CD4-positive, alpha-beta T cell treated with Interleukin-15 for 4 hours (primary cell): Measurements from ENCODE around the gene MEF2C.
"Not testable (repeated sequence)": the region's sequence is repeated elsewhere in the genome, so short reads cannot be mapped to it uniquely, and the experiment has no call there.

Source experiments
- DNase-seq: peaks from one replicate; pipeline ENCODE4 v3.0.0-alpha.2; 2020; ENCODE audit warnings: low spot score

Gene MEF2C

GRCh38 chr5:88883059-88883835 lies at the start of gene MEF2C:
Gene MEF2C, minus strand, starts transcription at chr5:88883184. Its CDS starts 59,396 bp downstream, at chr5:88823788.
- no peak for DNase-seq

GRCh38 chr5:88932541-88932940 lies 49.6 kb upstream of the MEF2C start:
- DNase-seq, result no peak

- no peak for DNase-seq
Observed at GRCh38 chr5:88930335-88930734, 47.4 kb upstream of the MEF2C start.

GRCh38 chr5:88929385-88929784 lies 46.4 kb upstream of the MEF2C start:
- DNase-seq, result no peak

- DNase-seq, result no peak
Observed at GRCh38 chr5:88926774-88927173, 43.8 kb upstream of the MEF2C start.

GRCh38 chr5:88925692-88926490 lies 42.9 kb upstream of the MEF2C start:
- DNase-seq, result no peak

GRCh38 chr5:88924330-88924657 lies 41.3 kb upstream of the MEF2C start:
- no peak for DNase-seq

GRCh38 chr5:88923623-88924329 lies 40.8 kb upstream of the MEF2C start:
- DNase-seq, result no peak

- not testable (repeated sequence) for DNase-seq
Observed at GRCh38 chr5:88912743-88913142, 29.8 kb upstream of the MEF2C start.

GRCh38 chr5:88911059-88911572 lies 28.1 kb upstream of the MEF2C start:
- DNase-seq, result not testable (repeated sequence)

GRCh38 chr5:88904478-88904877 lies 21.5 kb upstream of the MEF2C start:
- not testable (repeated sequence) for DNase-seq

GRCh38 chr5:88903966-88904365 lies 21.0 kb upstream of the MEF2C start:
- DNase-seq, result not testable (repeated sequence)

GRCh38 chr5:88901077-88901476 lies 18.1 kb upstream of the MEF2C start:
- DNase-seq, result not testable (repeated sequence)

DNA sequence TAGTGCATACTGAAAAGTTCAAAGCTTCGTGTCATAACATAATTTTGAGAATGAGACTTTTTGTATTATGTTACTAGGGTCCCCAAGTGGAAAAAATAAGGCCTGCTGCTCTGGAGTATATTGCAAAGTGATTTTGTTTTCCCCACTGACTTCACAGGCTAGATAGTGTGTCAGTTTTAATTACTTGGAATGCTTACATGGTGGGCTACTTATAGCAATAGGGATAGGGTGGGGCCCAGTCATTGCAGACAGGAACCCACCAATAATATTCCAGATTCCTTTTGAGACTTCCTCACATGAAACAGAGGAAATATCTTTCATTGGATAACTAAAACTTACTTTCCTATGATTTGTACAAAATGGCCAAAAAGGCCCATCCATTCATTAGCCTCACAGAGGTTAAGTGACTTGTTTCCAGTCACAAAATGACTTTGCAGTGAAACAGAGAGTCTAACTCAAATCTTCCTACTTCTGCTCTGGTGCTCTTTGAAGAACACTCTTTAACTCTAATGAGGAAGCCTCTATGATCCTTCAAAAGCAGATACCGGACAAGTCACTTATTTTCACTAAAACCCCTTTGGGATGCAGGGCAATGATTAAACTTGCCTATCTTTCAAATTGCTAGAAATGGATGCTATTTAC lies 16.2 kb upstream of the MEF2C start:
- no peak for DNase-seq

DNA sequence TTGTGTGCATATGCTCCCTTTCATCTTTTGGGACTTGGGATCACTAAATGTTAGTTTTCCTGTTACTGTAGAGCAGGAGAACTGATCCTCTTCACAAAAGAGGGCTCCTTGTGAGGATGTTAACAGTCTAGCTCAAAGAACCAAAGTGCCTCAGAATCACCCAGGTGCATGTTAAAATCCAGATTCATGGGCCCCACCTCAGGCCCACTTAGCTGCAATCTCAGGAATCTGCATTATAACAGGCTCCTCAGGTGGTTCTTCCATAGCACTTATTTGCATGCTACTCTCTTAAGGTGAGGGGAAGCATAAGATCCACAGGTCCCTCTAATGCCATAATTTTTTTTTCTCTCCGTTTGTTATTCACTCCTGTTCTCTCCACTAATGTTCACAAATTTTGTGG lies 14.8 kb upstream of the MEF2C start:
- DNase-seq, result no peak

- DNase-seq, result no peak
Observed at GRCh38 chr5:88895681-88896501, 12.9 kb upstream of the MEF2C start.

DNA sequence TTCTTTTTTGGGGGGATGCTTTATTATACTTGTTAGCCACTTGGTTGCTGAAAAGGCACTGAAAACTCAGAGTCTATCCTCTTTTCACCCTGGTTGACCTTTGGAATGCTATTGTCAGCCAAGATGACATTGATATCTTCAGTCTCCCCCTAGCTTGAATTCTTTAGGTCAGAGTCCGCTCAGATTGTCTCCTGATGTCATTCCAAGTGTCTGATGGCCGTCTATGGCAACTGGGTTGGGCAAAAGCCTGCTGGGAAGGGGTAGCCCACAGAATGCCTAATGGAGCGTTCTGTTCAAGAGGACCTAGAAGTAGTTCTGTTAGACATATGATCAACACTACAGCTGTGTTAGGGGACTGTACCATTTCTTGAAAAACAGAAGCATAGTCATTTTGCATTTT lies 9.7 kb upstream of the MEF2C start:
- no peak for DNase-seq

DNA sequence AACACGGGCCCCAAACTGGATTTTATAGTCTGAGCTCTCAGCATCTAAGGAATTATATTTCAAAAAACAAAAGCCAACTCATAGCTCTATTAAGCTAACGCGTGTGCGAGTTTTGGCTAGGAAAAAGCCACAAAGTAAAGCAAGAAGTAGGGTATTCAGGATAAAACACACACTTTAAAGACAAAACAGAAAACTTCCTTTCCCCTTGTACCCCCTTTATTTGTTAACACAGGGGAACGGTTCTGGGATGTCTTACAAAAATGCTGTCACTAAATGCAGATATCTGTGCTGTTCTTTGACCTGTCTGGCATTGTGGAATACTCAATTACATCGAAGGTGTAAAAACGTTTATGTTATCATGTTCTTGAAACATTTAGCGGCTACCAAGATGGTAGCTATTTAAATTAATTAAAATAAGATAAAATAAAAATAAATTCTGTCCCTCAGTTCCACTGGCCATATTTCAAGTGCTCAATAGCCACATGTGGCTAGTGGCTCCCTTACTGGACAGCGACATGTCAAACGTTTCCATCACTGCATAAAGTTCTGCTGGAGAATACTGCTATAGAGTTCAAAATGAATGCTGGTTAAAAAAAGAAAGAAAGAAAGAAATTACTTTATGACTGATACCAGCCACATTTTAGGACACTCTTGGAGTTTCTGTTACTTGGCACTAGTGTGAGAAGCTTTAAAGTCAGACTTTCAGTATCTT lies 7.2 kb upstream of the MEF2C start:
- DNase-seq, result no peak

DNA sequence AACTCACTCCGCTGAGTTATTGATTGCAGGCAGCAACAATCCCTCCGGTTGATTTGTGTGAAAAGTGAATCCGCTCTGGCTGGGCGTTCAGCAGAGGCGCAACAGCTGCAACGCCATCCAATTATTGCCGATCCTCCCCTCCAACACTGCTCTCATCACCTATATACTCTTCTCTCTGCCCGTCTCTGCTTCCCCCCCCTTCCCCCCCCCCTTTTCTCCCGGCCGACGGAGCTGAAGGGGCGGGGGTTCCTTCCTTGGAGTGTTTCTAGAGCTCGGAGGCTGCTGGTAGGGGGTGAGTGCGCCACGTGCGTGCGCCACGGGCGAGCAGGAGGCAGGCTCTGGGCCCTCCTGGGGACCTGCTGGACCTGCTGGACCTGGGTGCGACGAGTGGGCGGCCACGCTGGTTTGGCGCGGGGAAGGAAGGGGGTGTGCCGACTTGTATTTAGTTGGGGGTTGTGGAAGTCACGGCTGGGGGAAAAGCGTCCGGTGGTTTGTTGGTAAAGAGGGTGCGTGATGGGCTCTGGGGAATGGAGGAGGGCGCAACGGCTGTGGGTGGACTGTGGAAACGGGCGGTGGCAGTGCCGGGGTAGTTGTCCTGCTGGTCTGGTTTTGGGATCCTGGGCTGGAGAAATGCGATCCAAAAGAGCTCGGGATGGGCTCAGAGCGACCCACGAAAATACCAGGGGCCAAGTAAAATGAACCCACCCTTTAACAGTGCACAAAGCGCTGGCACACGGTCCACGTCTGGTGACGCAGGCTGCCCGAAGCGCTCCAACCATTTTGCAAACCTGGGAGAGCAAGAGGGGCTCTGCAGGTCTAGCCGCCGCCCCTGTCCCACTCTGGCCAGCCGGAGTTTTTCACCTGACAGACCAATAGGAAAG lies 6.4 kb upstream of the MEF2C start:
- DNase-seq, result no peak

- DNase-seq, result no peak
Observed at GRCh38 chr5:88888848-88889188, 5.8 kb upstream of the MEF2C start.
